ENCODE data around the gene MFSD2A. TPM values are rescaled to one million over a fixed set of nuclear protein-coding genes. Genes with fewer than 3 reads are reported as not detected.

MFSD2A gene
- total RNA-seq, 1 experiment from 2014 or later: 19.9 TPM

- no peak overlapping the region for H2AK5ac ChIP-seq (ENCODE audit: insufficient read length, low read length)
- H3K27me3 ChIP-seq (ENCODE audit: insufficient read depth, low read length): no peaks in the 10 kb centered on the region
- no peak overlapping the region for H3K18ac ChIP-seq (ENCODE audit: insufficient read length, low read depth, low read length)
- no peak overlapping the region for H2AFZ ChIP-seq (ENCODE audit: low read length)
- no peaks in the 10 kb centered on the region for H3K79me2 ChIP-seq (ENCODE audit: insufficient read depth, low read length)
- H2BK20ac ChIP-seq (ENCODE audit: low read depth, low read length, poor library complexity, severe bottlenecking): no peak overlapping the region
- H3K27me3 Mint-ChIP-seq (ENCODE audit: low read depth): peaks cover 3% of the 10 kb centered on the region
- no peak overlapping the region for H2BK15ac ChIP-seq (ENCODE audit: low read depth, low read length)
- no peak overlapping the region for H4K5ac ChIP-seq (ENCODE audit: insufficient read length, low read depth, low read length)
- no peak overlapping the region for H3K27ac ChIP-seq (ENCODE audit: insufficient read length, low read depth, low read length)
- WGBS (ENCODE audit: extremely low coverage, insufficient read length, low lambda C conversion rate): no CpG with 5 or more reads among the region's 6 CpGs
- H3T11ph ChIP-seq (ENCODE audit: low read length): no peak overlapping the region
- H3K4ac ChIP-seq (ENCODE audit: low read depth, low read length): no peak overlapping the region
- H3K23me2 ChIP-seq (ENCODE audit: insufficient read length, low read depth, low read length, poor library complexity, severe bottlenecking): no peaks in the 10 kb centered on the region
- no peak overlapping the region for H3K56ac ChIP-seq (ENCODE audit: insufficient read length, low read depth, low read length)
- H2BK12ac ChIP-seq (ENCODE audit: insufficient read length, low read depth, low read length): no peak overlapping the region
- no peaks in the 10 kb centered on the region for H3K4me1 ChIP-seq (ENCODE audit: insufficient read depth, low read length)
- peaks cover 0 to 2% (median 1%) of the 10 kb centered on the region in 3 experiments; a peak in 2 of 7 replicates for H3K36me3 Mint-ChIP-seq (ENCODE audit: insufficient read depth in 1 of 3, low read depth in 3 of 3)
- no peaks in the 10 kb centered on the region for H3K79me1 ChIP-seq (ENCODE audit: insufficient read depth, low read depth, low read length, poor library complexity, severe bottlenecking)
- H3K4me3 Mint-ChIP-seq: no peak overlapping the region
- H3K23ac ChIP-seq (ENCODE audit: insufficient read length, low read depth, low read length): no peak overlapping the region
- no peak overlapping the region for H3K27ac Mint-ChIP-seq
- no peak overlapping the region for H4K8ac ChIP-seq (replicated peaks; ENCODE audit: insufficient read length, low read depth, low read length)
- no peaks in the 10 kb centered on the region for H3K9me3 ChIP-seq (ENCODE audit: control insufficient read depth, low read depth, low read length)
- H2BK120ac ChIP-seq (ENCODE audit: low read depth, low read length, poor library complexity, severe bottlenecking): no peak overlapping the region
- H3K9me3 Mint-ChIP-seq: peaks cover 4% of the 10 kb centered on the region in 2 experiments; a peak in 3 of 5 replicates
- no peak overlapping the region for H4K91ac ChIP-seq (ENCODE audit: insufficient read length, low read depth, low read length)
- H3K4me2 ChIP-seq (ENCODE audit: insufficient read depth, insufficient read length, low read length): no peak overlapping the region
- TF ChIP-seq, protein P1, sequence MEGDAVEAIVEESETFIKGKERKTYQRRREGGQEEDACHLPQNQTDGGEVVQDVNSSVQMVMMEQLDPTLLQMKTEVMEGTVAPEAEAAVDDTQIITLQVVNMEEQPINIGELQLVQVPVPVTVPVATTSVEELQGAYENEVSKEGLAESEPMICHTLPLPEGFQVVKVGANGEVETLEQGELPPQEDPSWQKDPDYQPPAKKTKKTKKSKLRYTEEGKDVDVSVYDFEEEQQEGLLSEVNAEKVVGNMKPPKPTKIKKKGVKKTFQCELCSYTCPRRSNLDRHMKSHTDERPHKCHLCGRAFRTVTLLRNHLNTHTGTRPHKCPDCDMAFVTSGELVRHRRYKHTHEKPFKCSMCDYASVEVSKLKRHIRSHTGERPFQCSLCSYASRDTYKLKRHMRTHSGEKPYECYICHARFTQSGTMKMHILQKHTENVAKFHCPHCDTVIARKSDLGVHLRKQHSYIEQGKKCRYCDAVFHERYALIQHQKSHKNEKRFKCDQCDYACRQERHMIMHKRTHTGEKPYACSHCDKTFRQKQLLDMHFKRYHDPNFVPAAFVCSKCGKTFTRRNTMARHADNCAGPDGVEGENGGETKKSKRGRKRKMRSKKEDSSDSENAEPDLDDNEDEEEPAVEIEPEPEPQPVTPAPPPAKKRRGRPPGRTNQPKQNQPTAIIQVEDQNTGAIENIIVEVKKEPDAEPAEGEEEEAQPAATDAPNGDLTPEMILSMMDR (conservative IDR thresholded peaks at IDR 0.05): no peak
- no peak overlapping the region for H2BK5ac ChIP-seq (ENCODE audit: insufficient read length, low read length)
- no peak for DNase-seq
- no peaks in the 10 kb centered on the region for H4K20me1 ChIP-seq (ENCODE audit: control insufficient read depth, insufficient read depth, insufficient read length)
- no peak overlapping the region for H3K9ac ChIP-seq (ENCODE audit: extremely low read depth, insufficient read length, low read length)
- H3K4me1 Mint-ChIP-seq: peaks cover 3 to 4% of the 10 kb centered on the region in 2 experiments
- no peak overlapping the region for H3K14ac ChIP-seq (ENCODE audit: insufficient read depth, low read length)
Measured at GRCh38 chr1:39915499-39916129, 39.3 kb upstream of the MFSD2A start.

Data from H9 (cell line).